Bronchial epithelial cell (primary cell): ENCODE data around the gene ZBP1. TPM values are rescaled to one million over a fixed set of nuclear protein-coding genes. Genes with fewer than 3 reads are reported as not detected.

Experiments used
- DNase-seq: peaks from one replicate; pipeline ENCODE4 v3.0.0-alpha.2; 2010; ENCODE audit warnings: low read depth
- FAIRE-seq: peaks from 2 replicates; lab custom pipeline; 2011; peaks lifted over from hg19 to GRCh38; lab: Jason Lieb, UNC
- H3K27me3 ChIP-seq: 2 replicates; pipeline ENCODE4 v1.5.1; 2011; ENCODE audit warnings: low read length; ENCODE audit not compliant: control insufficient read depth, insufficient read depth
- H3K36me3 ChIP-seq: 2 replicates; pipeline ENCODE4 v1.5.1; 2011; ENCODE audit warnings: low read length; ENCODE audit not compliant: control insufficient read depth, insufficient read depth
- H3K4me3 ChIP-seq: 2 replicates; pipeline ENCODE4 v1.5.1; 2011; ENCODE audit warnings: mild to moderate bottlenecking, low read depth, low read length, control low read depth
- total RNA-seq: library from RNA; depleted of rRNA; stranded (reverse); fragments of >200 nt; gene quantifications from 2 replicates; pipeline ENCODE4 v1.2.1, GENCODE V29; 2014
- TF ChIP-seq, protein P1 (sequence below): IDR thresholded peaks from 2 replicates; pipeline ENCODE4 v1.5.1; 2011; ENCODE audit warnings: mild to moderate bottlenecking, moderate library complexity, low read length, control low read depth, inconsistent platforms; ENCODE audit not compliant: insufficient read depth, severe bottlenecking

The ZBP1 gene
- total RNA-seq, 1 donor from 2014 or later = not detected

- FAIRE-seq (no peak), DNase-seq (peak; percentile 17)
- TF ChIP-seq, protein P1, sequence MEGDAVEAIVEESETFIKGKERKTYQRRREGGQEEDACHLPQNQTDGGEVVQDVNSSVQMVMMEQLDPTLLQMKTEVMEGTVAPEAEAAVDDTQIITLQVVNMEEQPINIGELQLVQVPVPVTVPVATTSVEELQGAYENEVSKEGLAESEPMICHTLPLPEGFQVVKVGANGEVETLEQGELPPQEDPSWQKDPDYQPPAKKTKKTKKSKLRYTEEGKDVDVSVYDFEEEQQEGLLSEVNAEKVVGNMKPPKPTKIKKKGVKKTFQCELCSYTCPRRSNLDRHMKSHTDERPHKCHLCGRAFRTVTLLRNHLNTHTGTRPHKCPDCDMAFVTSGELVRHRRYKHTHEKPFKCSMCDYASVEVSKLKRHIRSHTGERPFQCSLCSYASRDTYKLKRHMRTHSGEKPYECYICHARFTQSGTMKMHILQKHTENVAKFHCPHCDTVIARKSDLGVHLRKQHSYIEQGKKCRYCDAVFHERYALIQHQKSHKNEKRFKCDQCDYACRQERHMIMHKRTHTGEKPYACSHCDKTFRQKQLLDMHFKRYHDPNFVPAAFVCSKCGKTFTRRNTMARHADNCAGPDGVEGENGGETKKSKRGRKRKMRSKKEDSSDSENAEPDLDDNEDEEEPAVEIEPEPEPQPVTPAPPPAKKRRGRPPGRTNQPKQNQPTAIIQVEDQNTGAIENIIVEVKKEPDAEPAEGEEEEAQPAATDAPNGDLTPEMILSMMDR = peak; percentile 32
- Histone ChIP-seq H3K27me3 (peaks cover 7% of the 10 kb centered on the region), H3K36me3 (no peaks in the 10 kb centered on the region), H3K4me3 (no peak overlapping the region)
Measured at GRCh38 chr20:57582432-57583288, 37.6 kb downstream of the ZBP1 start.

DNA sequence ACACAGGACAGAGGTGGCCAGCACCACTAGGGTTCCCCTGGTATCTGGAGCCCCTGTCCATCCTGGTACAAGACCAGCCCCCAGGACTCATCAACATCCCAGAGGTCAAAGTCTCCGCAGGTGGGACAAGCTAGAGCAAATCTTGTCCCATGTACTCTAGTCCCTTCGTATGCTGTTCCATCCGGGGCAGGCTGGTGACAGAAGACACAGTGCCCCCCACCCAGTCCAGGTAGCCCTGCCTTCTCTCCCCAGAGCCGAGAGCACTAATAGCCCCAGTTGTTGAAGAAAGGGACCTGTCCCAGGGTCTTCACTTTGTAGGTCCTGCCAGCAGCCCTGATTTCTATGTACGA lies 38.2 kb downstream of the ZBP1 start:
- no peak for DNase-seq
- FAIRE-seq = no peak
- H3K4me3 ChIP-seq = no peak overlapping the region
- H3K27me3 ChIP-seq = peaks cover 9% of the 10 kb centered on the region
- H3K36me3 ChIP-seq = no peaks in the 10 kb centered on the region
- TF ChIP-seq, protein P1 = no peak

DNA sequence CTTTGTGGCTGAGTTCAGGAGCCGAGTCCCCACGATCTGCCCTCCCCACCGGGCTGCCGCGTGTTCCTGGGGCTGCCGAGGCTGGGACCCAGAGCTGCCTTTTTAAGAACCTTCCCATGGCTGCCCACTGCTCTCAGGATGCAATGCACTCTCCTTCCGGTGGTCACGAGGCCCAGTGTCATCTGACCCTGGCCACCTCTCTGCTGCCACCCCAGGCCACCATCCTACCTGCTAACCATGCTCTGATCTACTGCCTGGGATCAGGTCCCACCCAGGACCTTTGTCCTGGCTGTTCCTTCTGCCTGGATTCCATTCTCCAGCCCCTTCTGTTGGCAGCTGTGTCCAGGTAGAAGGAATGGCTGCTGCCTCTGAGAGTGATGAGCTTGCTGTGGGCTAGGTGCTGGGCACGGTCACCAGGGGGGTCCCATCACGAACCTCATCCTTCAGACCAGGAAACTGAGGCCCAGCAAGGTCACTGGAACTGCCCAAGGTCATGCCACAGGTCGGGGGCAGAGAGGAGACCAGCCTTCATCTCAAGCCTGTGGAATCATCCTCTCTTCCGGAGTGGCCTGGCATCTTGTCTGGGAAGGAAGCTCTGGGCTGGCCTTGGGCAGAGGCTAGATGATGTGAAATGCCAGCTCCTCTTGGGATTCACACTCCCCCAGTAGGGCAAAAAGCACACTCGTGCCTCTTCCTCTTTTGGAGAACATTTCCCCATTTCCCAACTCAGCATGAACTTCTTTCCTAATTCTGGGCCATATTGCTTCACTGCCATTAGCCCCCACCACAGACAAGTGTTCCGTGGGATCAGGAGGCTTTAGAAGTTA lies 38.8 kb downstream of the ZBP1 start:
- H3K4me3 ChIP-seq = no peak overlapping the region
- TF ChIP-seq, protein P1 = no peak
- no peak for DNase-seq
- no peak for FAIRE-seq
- no peaks in the 10 kb centered on the region for H3K36me3 ChIP-seq
- H3K27me3 ChIP-seq = peaks cover 9% of the 10 kb centered on the region

- H3K27me3 ChIP-seq = peaks cover 9% of the 10 kb centered on the region
- DNase-seq = no peak
- H3K36me3 ChIP-seq = no peaks in the 10 kb centered on the region
- no peak overlapping the region for H3K4me3 ChIP-seq
- no peak for FAIRE-seq
- TF ChIP-seq, protein P1 = no peak
Measured at GRCh38 chr20:57580478-57581201, 39.6 kb downstream of the ZBP1 start.

DNA sequence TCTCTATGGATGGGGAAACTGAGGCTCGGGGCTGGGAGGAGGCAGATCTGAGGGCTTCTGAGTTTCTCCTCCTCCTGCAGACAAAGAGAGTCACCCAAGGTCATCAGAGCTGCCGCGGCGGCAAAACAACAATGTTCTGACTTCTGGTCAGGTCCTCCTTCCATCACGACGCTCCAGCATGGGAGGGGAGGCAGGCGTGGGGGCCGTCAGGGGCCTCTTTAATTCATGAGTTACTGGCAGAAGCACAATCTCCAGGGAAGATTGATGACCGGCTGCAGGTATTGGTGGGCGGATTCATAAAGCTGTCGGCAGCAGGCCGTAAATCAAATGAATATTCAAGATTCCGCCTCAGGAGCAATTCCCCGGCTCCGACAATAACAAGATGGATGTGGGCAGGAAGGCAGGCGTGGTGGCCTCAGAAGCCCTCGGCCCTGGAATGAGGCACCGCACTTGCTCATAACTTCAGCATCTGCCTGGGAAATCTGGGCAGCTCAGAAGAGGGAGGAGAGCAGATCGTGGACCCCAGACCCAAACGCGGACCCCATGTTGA lies 40.3 kb downstream of the ZBP1 start:
- TF ChIP-seq, protein P1 = no peak
- no peak for FAIRE-seq

More for the DNA sequence above, 40.3 kb downstream of the ZBP1 start:
- no peak for DNase-seq
- Histone ChIP-seq H3K4me3 (no peak overlapping the region), H3K36me3 (no peaks in the 10 kb centered on the region), H3K27me3 (peaks cover 9% of the 10 kb centered on the region)
